Peyer's patch (tissue), 4 donors: ENCODE results near the gene NUCKS1. TPM values are rescaled to one million over a fixed set of nuclear protein-coding genes. Genes with fewer than 3 reads are reported as not detected.

Source experiments
- DNase-seq, 3 donors: peaks; one replicate each; pipeline ENCODE4 v3.0.0-alpha.2; 2017 to 2019
- H3K27ac ChIP-seq, 4 donors: fragments of 200-600 bp; sonication (generic); one replicate each; pipeline ENCODE4 v1.5.1; 2016 to 2019
- H3K27me3 ChIP-seq, 2 donors: fragments of 200-600 bp; sonication (generic); one replicate each; pipeline ENCODE4 v1.5.1; 2019
- H3K36me3 ChIP-seq, 3 donors: fragments of 200-600 bp; sonication (generic); one replicate each; pipeline ENCODE4 v1.5.1; 2016 to 2019
- H3K4me1 ChIP-seq, 4 donors: fragments of 200-600 bp; sonication (generic); one replicate each; pipeline ENCODE4 v1.5.1; 2016 to 2019
- H3K4me3 ChIP-seq, 4 donors: fragments of 200-600 bp; sonication (generic); 1 replicate in 3 of 4; 2 replicates in 1 of 4; pipeline ENCODE4 v1.5.1; 2016 to 2019; ENCODE audit warnings: mild to moderate bottlenecking in 1 of 4
- H3K9me3 ChIP-seq, 4 donors: fragments of 200-600 bp; sonication (generic); one replicate each; pipeline ENCODE4 v1.5.1; 2016 to 2019; ENCODE audit warnings: mild to moderate bottlenecking in 1 of 4
- POLR2A ChIP-seq, 2 donors: fragments of 450-650 bp; IDR thresholded peaks; one replicate each; pipeline ENCODE4 v1.5.1; 2017; ENCODE audit warnings: antibody characterized with exemption in 2 of 2, mild to moderate bottlenecking in 2 of 2, moderate library complexity in 2 of 2
- total RNA-seq, 4 donors: library from RNA; depleted of rRNA; stranded (reverse); fragments of >200 nt; gene quantifications; one replicate each; pipeline ENCODE4 v1.1.0, GENCODE V29; 2016
- TF ChIP-seq, protein P1 (sequence below), 6 experiments: fragments of 450-650 bp in 4 of 6; fragments of 200-600 bp in 2 of 6; sonication (generic) in 1 of 6; IDR thresholded peaks; one replicate each; pipeline ENCODE4 v1.5.1; 2017 to 2019; ENCODE audit warnings: antibody characterized with exemption in 6 of 6, mild to moderate bottlenecking in 3 of 6, moderate library complexity in 1 of 6

NUCKS1 gene
- total RNA-seq, 4 donors from 2014 or later = 21.1 to 64.5 (median 41.5) TPM

DNA sequence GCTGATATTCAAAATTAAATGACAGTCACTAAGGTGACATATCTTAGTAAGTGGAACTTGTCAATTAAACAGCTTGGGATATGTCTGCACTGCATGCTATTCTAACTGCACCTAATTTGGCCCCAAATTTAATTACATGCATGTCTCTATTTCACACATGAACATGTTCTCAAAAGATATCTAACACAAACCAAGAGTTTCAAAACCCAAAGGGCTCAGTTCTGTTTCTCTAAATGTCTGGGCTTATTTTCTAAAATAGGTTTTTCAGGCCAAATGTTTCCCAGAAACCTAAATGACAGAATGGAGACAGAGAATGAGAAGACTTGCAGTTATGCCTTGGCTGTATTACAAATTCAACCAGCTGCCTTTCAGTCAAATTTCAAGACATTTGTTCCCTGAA is 14.0 kb upstream of the NUCKS1 start:
- H3K4me1 ChIP-seq = no peaks in the 10 kb centered on the region
- no peak overlapping the region for H3K27ac ChIP-seq
- no peaks in the 10 kb centered on the region for H3K9me3 ChIP-seq
- no peak overlapping the region for H3K4me3 ChIP-seq
- TF ChIP-seq POLR2A (IDR thresholded peaks at IDR 0.05) = no peak
- TF ChIP-seq, protein P1, sequence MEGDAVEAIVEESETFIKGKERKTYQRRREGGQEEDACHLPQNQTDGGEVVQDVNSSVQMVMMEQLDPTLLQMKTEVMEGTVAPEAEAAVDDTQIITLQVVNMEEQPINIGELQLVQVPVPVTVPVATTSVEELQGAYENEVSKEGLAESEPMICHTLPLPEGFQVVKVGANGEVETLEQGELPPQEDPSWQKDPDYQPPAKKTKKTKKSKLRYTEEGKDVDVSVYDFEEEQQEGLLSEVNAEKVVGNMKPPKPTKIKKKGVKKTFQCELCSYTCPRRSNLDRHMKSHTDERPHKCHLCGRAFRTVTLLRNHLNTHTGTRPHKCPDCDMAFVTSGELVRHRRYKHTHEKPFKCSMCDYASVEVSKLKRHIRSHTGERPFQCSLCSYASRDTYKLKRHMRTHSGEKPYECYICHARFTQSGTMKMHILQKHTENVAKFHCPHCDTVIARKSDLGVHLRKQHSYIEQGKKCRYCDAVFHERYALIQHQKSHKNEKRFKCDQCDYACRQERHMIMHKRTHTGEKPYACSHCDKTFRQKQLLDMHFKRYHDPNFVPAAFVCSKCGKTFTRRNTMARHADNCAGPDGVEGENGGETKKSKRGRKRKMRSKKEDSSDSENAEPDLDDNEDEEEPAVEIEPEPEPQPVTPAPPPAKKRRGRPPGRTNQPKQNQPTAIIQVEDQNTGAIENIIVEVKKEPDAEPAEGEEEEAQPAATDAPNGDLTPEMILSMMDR (IDR thresholded peaks at IDR 0.05) = no peak
- H3K27me3 ChIP-seq = no peaks in the 10 kb centered on the region
- H3K36me3 ChIP-seq = no peaks in the 10 kb centered on the region
- DNase-seq = no peak

- TF ChIP-seq, protein P1 (IDR thresholded peaks at IDR 0.05) = no peak
- TF ChIP-seq POLR2A (IDR thresholded peaks at IDR 0.05) = no peak
- DNase-seq = no peak
- H3K27me3 ChIP-seq = no peaks in the 10 kb centered on the region
- H3K4me1 ChIP-seq = no peaks in the 10 kb centered on the region
- no peaks in the 10 kb centered on the region for H3K36me3 ChIP-seq
- no peaks in the 10 kb centered on the region for H3K9me3 ChIP-seq
- no peak overlapping the region for H3K27ac ChIP-seq
- no peak overlapping the region for H3K4me3 ChIP-seq
Observed at GRCh38 chr1:205760606-205761005, 10.6 kb upstream of the NUCKS1 start.

DNA sequence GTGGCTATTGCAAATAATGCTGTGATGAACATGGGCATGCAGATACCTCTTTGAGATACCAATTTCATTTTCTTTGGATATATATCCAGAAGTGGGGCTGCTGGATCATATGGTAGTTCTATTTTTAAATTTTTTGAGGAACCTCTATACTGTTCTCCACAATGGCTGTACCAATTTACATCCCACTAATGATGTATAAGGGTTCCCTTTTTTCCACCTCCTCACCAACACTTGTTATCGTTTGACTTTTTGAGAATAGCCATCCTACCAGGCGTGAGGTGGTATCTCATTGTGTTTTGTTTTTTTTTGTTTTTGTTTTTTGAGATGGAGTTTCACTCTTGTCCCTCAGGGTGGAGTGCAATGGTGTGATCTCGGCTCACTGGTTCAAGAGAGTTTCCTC is 6.6 kb upstream of the NUCKS1 start:
- H3K27ac ChIP-seq = no peak overlapping the region
- no peaks in the 10 kb centered on the region for H3K27me3 ChIP-seq
- DNase-seq = no peak
- H3K9me3 ChIP-seq = no peaks in the 10 kb centered on the region
- H3K4me3 ChIP-seq = no peak overlapping the region
- no peak for TF ChIP-seq POLR2A (IDR thresholded peaks at IDR 0.05)
- TF ChIP-seq, protein P1 (IDR thresholded peaks at IDR 0.05) = no peak
- H3K36me3 ChIP-seq = no peaks in the 10 kb centered on the region
- no peaks in the 10 kb centered on the region for H3K4me1 ChIP-seq

- H3K4me1 ChIP-seq = peaks cover 0 to 3% (median 0%) of the 10 kb centered on the region in 4 donors
- no peaks in the 10 kb centered on the region for H3K36me3 ChIP-seq
- H3K27me3 ChIP-seq = no peaks in the 10 kb centered on the region
- DNase-seq = no peak
- no peak overlapping the region for H3K27ac ChIP-seq
- no peak overlapping the region for H3K4me3 ChIP-seq
- TF ChIP-seq, protein P1 (IDR thresholded peaks at IDR 0.05) = no peak
- TF ChIP-seq POLR2A (IDR thresholded peaks at IDR 0.05) = no peak
- H3K9me3 ChIP-seq = no peaks in the 10 kb centered on the region
Observed at GRCh38 chr1:205754857-205755256, 4.9 kb upstream of the NUCKS1 start.

DNA sequence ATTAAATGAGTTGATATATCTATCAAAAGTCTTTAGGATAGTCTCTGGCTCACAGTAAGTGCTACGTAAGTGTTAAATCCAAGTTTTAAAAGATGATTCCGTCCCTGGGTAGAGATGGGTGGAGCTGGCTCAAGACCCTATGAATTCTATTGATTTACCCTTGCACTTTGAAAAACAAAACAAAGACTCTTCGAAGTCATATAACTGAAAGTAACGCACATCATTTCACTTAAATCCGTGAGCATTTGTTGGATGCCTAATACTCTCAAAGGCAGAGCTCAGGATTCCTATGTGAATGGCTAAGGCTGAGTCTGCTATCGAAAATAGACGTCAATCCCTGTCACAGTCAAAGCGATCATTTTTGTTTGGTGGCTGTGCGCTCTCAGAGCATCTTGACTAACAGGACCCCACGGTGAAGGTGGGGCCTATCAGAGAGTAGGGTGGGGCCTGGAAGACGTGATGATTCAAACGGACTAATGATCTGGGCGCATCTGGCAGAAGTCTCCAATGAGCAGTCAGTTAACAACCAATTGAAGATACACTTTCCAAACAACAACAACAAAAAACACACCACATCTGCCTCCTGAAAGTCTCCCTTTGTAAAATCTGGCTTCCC is 1.2 kb upstream of the NUCKS1 start:
- H3K4me3 ChIP-seq = no peak overlapping the region
- H3K9me3 ChIP-seq = no peaks in the 10 kb centered on the region
- H3K36me3 ChIP-seq = no peaks in the 10 kb centered on the region
- H3K27me3 ChIP-seq = no peaks in the 10 kb centered on the region
- peaks cover 0 to 18% (median 8%) of the 10 kb centered on the region in 4 donors for H3K4me1 ChIP-seq
- no peak for TF ChIP-seq POLR2A (IDR thresholded peaks at IDR 0.05)
- TF ChIP-seq, protein P1 (IDR thresholded peaks at IDR 0.05) = no peak
- DNase-seq = no peak
- H3K27ac ChIP-seq = no peak overlapping the region
